Measurements from ENCODE around the gene DMKN. TPM values are rescaled to one million over a fixed set of nuclear protein-coding genes. Genes with fewer than 3 reads are reported as not detected.

Gene DMKN
- total and polyA plus RNA-seq, 9 of the 15 experiments (the other 6 are each of a cell fraction or from before 2014, with no cell fraction given), result 0.36 to 0.53 TPM; not detected in 7

DNA sequence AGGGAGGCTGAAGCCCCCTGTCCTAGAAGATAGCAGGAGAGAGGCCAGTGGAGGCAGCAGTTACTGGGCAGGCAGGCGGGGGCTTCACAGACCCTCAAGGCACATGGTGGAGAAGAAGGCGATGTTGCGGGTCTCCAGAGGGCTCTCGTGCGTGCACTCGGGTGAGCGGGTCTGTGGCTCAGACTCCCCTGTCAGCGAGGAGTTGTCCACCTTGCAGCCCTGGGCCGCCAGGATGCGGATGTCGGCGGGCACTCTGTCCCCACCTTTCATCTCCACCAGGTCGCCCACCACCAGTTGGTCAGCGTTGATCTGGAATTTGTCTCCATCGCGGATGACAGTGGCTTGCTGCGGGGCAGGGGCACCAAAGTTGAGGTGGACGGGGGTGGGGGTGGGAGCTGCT, 46.8 kb upstream of the DMKN start:
- no peaks in the 10 kb centered on the region for H3K79me2 ChIP-seq (ENCODE audit: control insufficient read depth, insufficient read depth, low read length)
- no peak overlapping the region for H3K4me2 ChIP-seq (ENCODE audit: insufficient read depth, low read length)
- H3K27ac ChIP-seq (ENCODE audit: extremely low read depth, low read depth, low read length), result no peak overlapping the region
- no TSS peak for BruUV-seq (replicated peaks)
- H3K36me3 ChIP-seq (ENCODE audit: control insufficient read depth, insufficient read depth, low read length), result no peaks in the 10 kb centered on the region
- ChIA-PET POLR2A (no interaction called here), CTCF (ENCODE audit: low intra/inter-chr PET ratio) (no interaction called here)
- WGBS (ENCODE audit: insufficient coverage, low coverage, missing lambda C conversion rate), result 8% methylated on average over 13 of the region's 18 CpGs
- no peak overlapping the region for H2AFZ ChIP-seq (ENCODE audit: low read depth, low read length)
- peaks cover 28 to 51% of the 10 kb centered on the region in 2 experiments; a peak in 4 of 5 replicates for H3K27me3 ChIP-seq (ENCODE audit: control insufficient read depth in 2 of 2, insufficient read depth in 2 of 2, low read length in 2 of 2)
- DNase-seq (ENCODE audit: extremely low read depth in 1 of 4, low spot score in 3 of 4) (no peak), ATAC-seq (no peak), FAIRE-seq (no peak)
- in situ Hi-C loops (cut with MboI), result no loop called here
- TF ChIP-seq ZBED1 (IDR thresholded peaks at IDR 0.05) (no peak), ZNF263 (CRISPR knock-in tag; IDR thresholded peaks at IDR 0.05; ENCODE audit: borderline replicate concordance) (no peak), ZNF133 (CRISPR knock-in tag; IDR thresholded peaks at IDR 0.05) (no peak), FOXP1 (CRISPR knock-in tag; IDR thresholded peaks at IDR 0.05) (no peak)
- H4K20me1 ChIP-seq (replicated peaks; ENCODE audit: control insufficient read depth, insufficient read depth, low read length), result peaks cover 7% of the 10 kb centered on the region; the same call in 1 of the 2 replicates
- no peak overlapping the region for H3K9ac ChIP-seq (ENCODE audit: insufficient read depth in 1 of 2, low read depth in 2 of 2, low read length in 2 of 2)
- H3K4me1 ChIP-seq (replicated peaks in 1 of 2; ENCODE audit: control insufficient read depth in 2 of 2, insufficient read depth in 2 of 2, low read length in 2 of 2), result peaks cover 4 to 36% of the 10 kb centered on the region in 2 experiments; a peak in 3 of 5 replicates
- intact Hi-C loops (cut with micrococcal nuclease), result no loop called here
- H3K9me3 ChIP-seq (replicated peaks; ENCODE audit: control insufficient read depth, insufficient read depth, low read depth, low read length), result no peaks in the 10 kb centered on the region
- no peak overlapping the region for H3K4me3 ChIP-seq
- H3K9me1 ChIP-seq (ENCODE audit: control insufficient read depth, insufficient read depth, low read length), result peaks cover 3% of the 10 kb centered on the region

DNA sequence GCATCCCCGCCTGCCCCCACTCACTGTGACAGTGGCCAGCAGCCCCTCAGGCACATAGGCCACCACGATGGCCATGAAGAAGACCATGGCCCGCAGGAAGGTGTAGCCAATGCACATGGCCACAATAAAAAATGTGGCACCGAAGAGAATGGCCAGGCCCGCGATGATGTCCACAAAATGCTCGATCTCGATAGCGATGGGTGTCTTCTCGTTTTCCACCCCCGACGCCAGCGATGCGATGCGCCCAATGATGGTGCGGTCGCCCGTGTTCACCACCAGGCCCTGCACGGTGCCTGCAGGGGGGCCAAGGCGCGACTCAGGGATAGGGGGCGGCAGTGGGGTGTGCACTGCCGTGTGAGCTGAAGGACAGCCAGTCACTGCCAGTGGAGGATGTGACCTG, 46.3 kb upstream of the DMKN start:
- Histone ChIP-seq H3K9me3 (replicated peaks; ENCODE audit: control insufficient read depth, insufficient read depth, low read depth, low read length) (no peaks in the 10 kb centered on the region), H3K4me2 (ENCODE audit: insufficient read depth, low read length) (no peak overlapping the region), H3K27ac (ENCODE audit: extremely low read depth, low read depth, low read length) (no peak overlapping the region), H3K4me3 (no peak overlapping the region), H4K20me1 (replicated peaks; ENCODE audit: control insufficient read depth, insufficient read depth, low read length) (peaks cover 7% of the 10 kb centered on the region; the same call in 1 of the 2 replicates), H3K79me2 (ENCODE audit: control insufficient read depth, insufficient read depth, low read length) (no peaks in the 10 kb centered on the region), H3K9me1 (ENCODE audit: control insufficient read depth, insufficient read depth, low read length) (peaks cover 3% of the 10 kb centered on the region), H3K4me1 (replicated peaks in 1 of 2; ENCODE audit: control insufficient read depth in 2 of 2, insufficient read depth in 2 of 2, low read length in 2 of 2) (peaks cover 4 to 40% of the 10 kb centered on the region in 2 experiments; a peak in 3 of 5 replicates), H3K9ac (ENCODE audit: insufficient read depth in 1 of 2, low read depth in 2 of 2, low read length in 2 of 2) (no peak overlapping the region), H3K36me3 (ENCODE audit: control insufficient read depth, insufficient read depth, low read length) (no peaks in the 10 kb centered on the region), H2AFZ (ENCODE audit: low read depth, low read length) (no peak overlapping the region), H3K27me3 (ENCODE audit: control insufficient read depth in 2 of 2, insufficient read depth in 2 of 2, low read length in 2 of 2) (peaks cover 28 to 51% of the 10 kb centered on the region in 2 experiments; a peak in 4 of 5 replicates)
- WGBS (ENCODE audit: insufficient coverage, low coverage, missing lambda C conversion rate), result 39% methylated on average over 21 of the region's 23 CpGs
- ATAC-seq, result no peak
- no TSS peak for BruUV-seq (replicated peaks)
- ChIA-PET POLR2A (interaction anchor here (1.0 kb wide), 1 partner anchor 9 kb away, joined by 3 read pairs; no protein-coding TSS in a partner anchor), CTCF (ENCODE audit: low intra/inter-chr PET ratio) (no interaction called here)
- in situ Hi-C loops (cut with MboI), result no loop called here
- intact Hi-C loops (cut with micrococcal nuclease), result loop anchor here (5.0 kb wide), 3 partner anchors 33 to 373 kb away; partner anchors contain the start of gene ETV2
- DNase-seq (ENCODE audit: extremely low read depth in 1 of 4, low spot score in 3 of 4), result no peak
- no peak for FAIRE-seq
- no peak for TF ChIP-seq ZBTB1 (CRISPR knock-in tag; IDR thresholded peaks at IDR 0.05; ENCODE audit: borderline replicate concordance, low read depth)
- no peak for TF ChIP-seq MAFF (IDR thresholded peaks at IDR 0.05; ENCODE audit: low read length)
- TF ChIP-seq, protein P1, sequence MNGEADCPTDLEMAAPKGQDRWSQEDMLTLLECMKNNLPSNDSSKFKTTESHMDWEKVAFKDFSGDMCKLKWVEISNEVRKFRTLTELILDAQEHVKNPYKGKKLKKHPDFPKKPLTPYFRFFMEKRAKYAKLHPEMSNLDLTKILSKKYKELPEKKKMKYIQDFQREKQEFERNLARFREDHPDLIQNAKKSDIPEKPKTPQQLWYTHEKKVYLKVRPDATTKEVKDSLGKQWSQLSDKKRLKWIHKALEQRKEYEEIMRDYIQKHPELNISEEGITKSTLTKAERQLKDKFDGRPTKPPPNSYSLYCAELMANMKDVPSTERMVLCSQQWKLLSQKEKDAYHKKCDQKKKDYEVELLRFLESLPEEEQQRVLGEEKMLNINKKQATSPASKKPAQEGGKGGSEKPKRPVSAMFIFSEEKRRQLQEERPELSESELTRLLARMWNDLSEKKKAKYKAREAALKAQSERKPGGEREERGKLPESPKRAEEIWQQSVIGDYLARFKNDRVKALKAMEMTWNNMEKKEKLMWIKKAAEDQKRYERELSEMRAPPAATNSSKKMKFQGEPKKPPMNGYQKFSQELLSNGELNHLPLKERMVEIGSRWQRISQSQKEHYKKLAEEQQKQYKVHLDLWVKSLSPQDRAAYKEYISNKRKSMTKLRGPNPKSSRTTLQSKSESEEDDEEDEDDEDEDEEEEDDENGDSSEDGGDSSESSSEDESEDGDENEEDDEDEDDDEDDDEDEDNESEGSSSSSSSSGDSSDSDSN (IDR thresholded peaks at IDR 0.05; ENCODE audit: borderline replicate concordance in 1 of 2, low read depth in 2 of 2, low read length in 2 of 2), result no peak
- TF ChIP-seq ZBTB7A (IDR thresholded peaks at IDR 0.05; ENCODE audit: borderline replicate concordance, control insufficient read depth, low read depth, low read length), result no peak
- TF ChIP-seq TCFL5 (CRISPR knock-in tag; conservative IDR thresholded peaks at IDR 0.05), result no peak
- TF ChIP-seq TCF3 (CRISPR knock-in tag; IDR thresholded peaks at IDR 0.05), result no peak
- TF ChIP-seq, protein P2, sequence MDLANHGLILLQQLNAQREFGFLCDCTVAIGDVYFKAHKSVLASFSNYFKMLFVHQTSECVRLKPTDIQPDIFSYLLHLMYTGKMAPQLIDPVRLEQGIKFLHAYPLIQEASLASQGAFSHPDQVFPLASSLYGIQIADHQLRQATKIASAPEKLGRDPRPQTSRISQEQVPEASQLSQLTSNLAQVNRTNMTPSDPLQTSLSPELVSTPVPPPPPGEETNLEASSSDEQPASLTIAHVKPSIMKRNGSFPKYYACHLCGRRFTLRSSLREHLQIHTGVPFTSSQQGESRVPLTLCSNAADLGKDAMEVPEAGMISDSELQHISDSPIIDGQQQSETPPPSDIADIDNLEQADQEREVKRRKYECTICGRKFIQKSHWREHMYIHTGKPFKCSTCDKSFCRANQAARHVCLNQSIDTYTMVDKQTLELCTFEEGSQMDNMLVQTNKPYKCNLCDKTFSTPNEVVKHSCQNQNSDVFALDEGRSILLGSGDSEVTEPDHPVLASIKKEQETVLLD (IDR thresholded peaks at IDR 0.05), result no peak
- TF ChIP-seq HNRNPK (IDR thresholded peaks at IDR 0.05; ENCODE audit: low read depth, low read length, poor library complexity, severe bottlenecking), result no peak
- no peak for TF ChIP-seq NCOA4 (IDR thresholded peaks at IDR 0.05; ENCODE audit: partially characterized antibody)
